MCF 10A (cell line): ENCODE results near the gene DPF1. TPM values are rescaled to one million over a fixed set of nuclear protein-coding genes. Genes with fewer than 3 reads are reported as not detected.

Source experiments
- BruUV-seq: library from RNA; stranded (reverse); fragments of 400-500 nt; replicated peaks from 2 replicates; lab custom pipeline; 2021; lab: Mats Ljungman, UMichigan
- CTCF ChIA-PET: fragments of 300-600 bp; sonication (Branson Sonifier 250); formaldehyde crosslinking; extraction: SDS; loops from one replicate; lab custom pipeline; 2021; ENCODE audit warnings: antibody characterized with exemption, inconsistent platforms; lab: Yijun Ruan, JAX
- POLR2A ChIA-PET: fragments of 300-600, 350-650 bp; sonication (Branson Sonifier 250); formaldehyde crosslinking; extraction: SDS; loops from one replicate; lab custom pipeline; 2020; ENCODE audit warnings: antibody characterized with exemption, inconsistent platforms; lab: Yijun Ruan, JAX
- DNase-seq: peaks from one replicate; pipeline ENCODE4 v3.0.0-alpha.2; 2018; ENCODE audit not compliant: unreplicated experiment
- H3K27ac Mint-ChIP-seq: one replicate; pipeline ENCODE4 v1.8.0; 2022; ENCODE audit warnings: mild to moderate bottlenecking, low read depth, mixed read lengths; ENCODE audit not compliant: unreplicated experiment
- H3K27me3 Mint-ChIP-seq: one replicate; pipeline ENCODE4 v1.8.0; 2022; ENCODE audit warnings: mixed read lengths; ENCODE audit not compliant: insufficient read depth, unreplicated experiment
- H3K36me3 Mint-ChIP-seq: one replicate; pipeline ENCODE4 v1.8.0; 2022; ENCODE audit warnings: mild to moderate bottlenecking, moderate library complexity, mixed read lengths; ENCODE audit not compliant: insufficient read depth, unreplicated experiment
- H3K4me1 Mint-ChIP-seq: one replicate; pipeline ENCODE4 v1.8.0; 2022; ENCODE audit warnings: mixed read lengths; ENCODE audit not compliant: insufficient read depth, unreplicated experiment
- H3K4me3 Mint-ChIP-seq: one replicate; pipeline ENCODE4 v1.8.0; 2022; ENCODE audit warnings: mild to moderate bottlenecking, moderate library complexity, mixed read lengths; ENCODE audit not compliant: unreplicated experiment
- H3K9me3 Mint-ChIP-seq: one replicate; pipeline ENCODE4 v1.8.0; 2022; ENCODE audit warnings: mixed read lengths; ENCODE audit not compliant: unreplicated experiment
- intact Hi-C: fragments of 100-400 bp; cut with micrococcal nuclease; formaldehyde crosslinking; loops from 2 replicates; pipeline ENCODE4 v1.14.1; 2022
- total RNA-seq: library from RNA; stranded (reverse); gene quantifications from 2 replicates; pipeline ENCODE4 v1.2.3, GENCODE V29; 2022
- TF ChIP-seq, protein P1 (sequence below): fragments of 200-600 bp; IDR thresholded peaks from one replicate; pipeline ENCODE4 v1.8.0; 2022; ENCODE audit warnings: antibody characterized with exemption, mild to moderate bottlenecking; ENCODE audit not compliant: unreplicated experiment

The DPF1 gene
- total RNA-seq, 1 experiment from 2014 or later: 1.2 TPM

GRCh38 chr19:38206928-38207327, 17.1 kb downstream of the DPF1 start:
- H3K4me1 Mint-ChIP-seq: peaks cover 12% of the 10 kb centered on the region
- H3K9me3 Mint-ChIP-seq: no peaks in the 10 kb centered on the region
- no peak for DNase-seq
- no peak overlapping the region for H3K4me3 Mint-ChIP-seq
- intact Hi-C loops: no loop called here
- ChIA-PET CTCF (no interaction called here), POLR2A (no interaction called here)
- BruUV-seq: TSS peak; percentile 23
- H3K36me3 Mint-ChIP-seq: peaks cover 52% of the 10 kb centered on the region
- no peaks in the 10 kb centered on the region for H3K27me3 Mint-ChIP-seq
- H3K27ac Mint-ChIP-seq: no peak overlapping the region
- TF ChIP-seq, protein P1, sequence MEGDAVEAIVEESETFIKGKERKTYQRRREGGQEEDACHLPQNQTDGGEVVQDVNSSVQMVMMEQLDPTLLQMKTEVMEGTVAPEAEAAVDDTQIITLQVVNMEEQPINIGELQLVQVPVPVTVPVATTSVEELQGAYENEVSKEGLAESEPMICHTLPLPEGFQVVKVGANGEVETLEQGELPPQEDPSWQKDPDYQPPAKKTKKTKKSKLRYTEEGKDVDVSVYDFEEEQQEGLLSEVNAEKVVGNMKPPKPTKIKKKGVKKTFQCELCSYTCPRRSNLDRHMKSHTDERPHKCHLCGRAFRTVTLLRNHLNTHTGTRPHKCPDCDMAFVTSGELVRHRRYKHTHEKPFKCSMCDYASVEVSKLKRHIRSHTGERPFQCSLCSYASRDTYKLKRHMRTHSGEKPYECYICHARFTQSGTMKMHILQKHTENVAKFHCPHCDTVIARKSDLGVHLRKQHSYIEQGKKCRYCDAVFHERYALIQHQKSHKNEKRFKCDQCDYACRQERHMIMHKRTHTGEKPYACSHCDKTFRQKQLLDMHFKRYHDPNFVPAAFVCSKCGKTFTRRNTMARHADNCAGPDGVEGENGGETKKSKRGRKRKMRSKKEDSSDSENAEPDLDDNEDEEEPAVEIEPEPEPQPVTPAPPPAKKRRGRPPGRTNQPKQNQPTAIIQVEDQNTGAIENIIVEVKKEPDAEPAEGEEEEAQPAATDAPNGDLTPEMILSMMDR: no peak

- Mint-ChIP-seq H3K4me3 (no peak overlapping the region), H3K36me3 (peaks cover 57% of the 10 kb centered on the region), H3K27me3 (no peaks in the 10 kb centered on the region), H3K9me3 (no peaks in the 10 kb centered on the region), H3K4me1 (peaks cover 12% of the 10 kb centered on the region), H3K27ac (no peak overlapping the region)
- no peak for DNase-seq
- ChIA-PET CTCF (interaction anchor here (0.6 kb wide), 1 partner anchor 304 kb away, joined by 3 read pairs; no protein-coding TSS in a partner anchor), POLR2A (no interaction called here)
- intact Hi-C loops: no loop called here
- TF ChIP-seq, protein P1: no peak
- BruUV-seq: no TSS peak
Observed at GRCh38 chr19:38206006-38206745, 17.8 kb downstream of the DPF1 start.

DNA sequence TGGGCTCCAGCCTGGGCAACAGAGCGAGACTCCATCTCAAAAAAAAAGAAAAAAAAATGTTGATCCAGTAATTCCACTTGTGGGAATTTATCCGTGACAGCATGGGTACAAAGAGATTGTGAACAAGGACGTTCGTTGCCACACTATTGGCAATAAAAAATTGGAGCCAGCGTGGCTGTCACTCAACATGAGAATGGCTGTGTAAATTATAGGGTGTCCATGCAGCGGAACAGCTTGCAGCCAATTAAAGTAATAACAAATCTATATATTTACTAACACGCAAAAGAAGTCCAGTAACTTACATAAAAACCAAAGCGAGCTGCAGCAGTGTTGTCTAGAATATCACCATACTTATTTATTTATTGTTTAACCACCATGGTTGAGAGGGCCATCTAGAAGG, 19.3 kb downstream of the DPF1 start:
- POLR2A ChIA-PET: interaction anchor here (1.0 kb wide), 1 partner anchor 10 kb away, joined by 4 read pairs; no protein-coding TSS in a partner anchor

DNA sequence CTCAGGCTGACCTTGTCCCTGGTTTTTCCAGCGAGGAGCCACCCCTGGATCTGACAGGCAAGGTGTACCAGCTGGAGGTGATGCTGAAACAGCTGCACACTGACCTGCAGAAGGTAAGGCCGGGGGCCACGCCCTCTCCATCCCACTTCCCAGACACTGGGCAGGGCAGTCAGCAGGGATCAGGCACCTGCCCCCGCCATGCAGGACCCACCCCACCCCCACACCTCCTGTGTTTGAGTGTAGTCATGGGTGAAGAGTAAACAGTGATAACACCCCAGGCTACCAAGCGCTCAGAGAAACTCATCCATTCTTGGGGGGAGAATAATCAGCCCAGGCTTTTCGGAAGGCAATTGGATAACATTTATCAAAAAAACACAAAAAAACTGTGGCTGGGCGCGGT, 19.9 kb downstream of the DPF1 start:
- no peak for DNase-seq
- peaks cover 60% of the 10 kb centered on the region for H3K36me3 Mint-ChIP-seq
- TF ChIP-seq, protein P1: no peak
- no peak overlapping the region for H3K4me3 Mint-ChIP-seq
- POLR2A ChIA-PET: no interaction called here
- H3K4me1 Mint-ChIP-seq: no peaks in the 10 kb centered on the region
- BruUV-seq: no TSS peak
- CTCF ChIA-PET: no interaction called here
- intact Hi-C loops: no loop called here
- no peak overlapping the region for H3K27ac Mint-ChIP-seq
- H3K27me3 Mint-ChIP-seq: no peaks in the 10 kb centered on the region
- H3K9me3 Mint-ChIP-seq: no peaks in the 10 kb centered on the region

More for the DNA sequence above, 19.3 kb downstream of the DPF1 start:
- Mint-ChIP-seq H3K27ac (no peak overlapping the region), H3K4me1 (peaks cover 4% of the 10 kb centered on the region), H3K27me3 (no peaks in the 10 kb centered on the region), H3K9me3 (no peaks in the 10 kb centered on the region), H3K4me3 (no peak overlapping the region), H3K36me3 (peaks cover 61% of the 10 kb centered on the region)
- TF ChIP-seq, protein P1: no peak
- CTCF ChIA-PET: interaction anchor here (0.9 kb wide), 1 partner anchor 105 kb away, joined by 3 read pairs; no protein-coding TSS in a partner anchor
- no TSS peak for BruUV-seq
- intact Hi-C loops: no loop called here
- DNase-seq: no peak
